K562 (cell line): ENCODE data around the gene TAC3. TPM values are rescaled to one million over a fixed set of nuclear protein-coding genes. Genes with fewer than 3 reads are reported as not detected.
A peak's percentile ranks its signal among the peaks of the same experiment; 100 is the strongest.

Experiments used
- ARID3B ChIP-seq: fragments of 250-450 bp; sonication (Bioruptor Pico); IDR thresholded peaks from 2 replicates; pipeline ENCODE4 v1.4.0; 2020; ENCODE audit warnings: borderline replicate concordance
- CHD4 ChIP-seq: fragments of 200-600 bp; sonication (generic); IDR thresholded peaks from 3 replicates; pipeline ENCODE4 v1.6.1; 2012; ENCODE audit warnings: low read depth, mild to moderate bottlenecking, mixed read lengths, low read length, inconsistent platforms; ENCODE audit not compliant: insufficient read depth, insufficient replicate concordance, poor library complexity, severe bottlenecking
- CTBP1 ChIP-seq: fragments of 450-650 bp; IDR thresholded peaks from 2 replicates; pipeline ENCODE4 v1.6.1; 2016; ENCODE audit warnings: borderline replicate concordance
- DIDO1 ChIP-seq: fragments of 450-650 bp; IDR thresholded peaks from 2 replicates; pipeline ENCODE4 v1.6.1; 2016; ENCODE audit warnings: low read depth, missing biosample characterization, missing genetic modification characterization
- ESRRA ChIP-seq: fragments of 450-650 bp; IDR thresholded peaks from 2 replicates; pipeline ENCODE4 v1.6.1; 2014; ENCODE audit warnings: low read depth, mild to moderate bottlenecking, moderate library complexity, borderline replicate concordance
- HDGF ChIP-seq: fragments of 450-650 bp; IDR thresholded peaks from 2 replicates; pipeline ENCODE4 v1.6.1; 2016
- MEIS2 ChIP-seq: fragments of 450-650 bp; IDR thresholded peaks from 2 replicates; pipeline ENCODE4 v1.6.1; 2014; ENCODE audit warnings: mild to moderate bottlenecking; ENCODE audit not compliant: partially characterized antibody
- NFE2L1 ChIP-seq: fragments of 450-650 bp; IDR thresholded peaks from 2 replicates; pipeline ENCODE4 v1.6.1; 2016; ENCODE audit warnings: missing genetic modification characterization, low read depth, mild to moderate bottlenecking, missing compliant biosample characterization, moderate library complexity, borderline replicate concordance
- NFIC ChIP-seq: fragments of 450-650 bp; IDR thresholded peaks from 2 replicates; pipeline ENCODE4 v1.6.1; 2017; ENCODE audit warnings: mild to moderate bottlenecking, inconsistent platforms
- SREBF1 ChIP-seq: fragments of 150-350 bp; IDR thresholded peaks from 2 replicates; pipeline ENCODE4 v1.6.1; 2014; ENCODE audit warnings: antibody characterized with exemption, low read depth, low read length, borderline replicate concordance
- SRSF3 ChIP-seq: fragments of 200-400 bp; formaldehyde crosslinking; IDR thresholded peaks from 2 replicates; pipeline ENCODE4 v1.6.1; 2016; ENCODE audit warnings: mild to moderate bottlenecking, low read length, moderate library complexity; ENCODE audit not compliant: insufficient read depth
- SRSF7 ChIP-seq: fragments of 200-400 bp; formaldehyde crosslinking; optimal IDR thresholded peaks from 2 replicates; pipeline ENCODE3; 2017; ENCODE audit warnings: mild to moderate bottlenecking, low read depth, low read length
- ZBTB17 ChIP-seq: fragments of 450-650 bp; formaldehyde crosslinking; IDR thresholded peaks from 2 replicates; pipeline ENCODE4 v1.4.0; 2020; ENCODE audit warnings: mild to moderate bottlenecking
- ZBTB40 ChIP-seq, 2 experiments: fragments of 450-650 bp in 1 of 2; sonication (generic) in 1 of 2; formaldehyde crosslinking in 1 of 2; IDR thresholded peaks; 2 replicates each; pipeline versions ENCODE4 v1.7.1 to v1.9.0; 2016 to 2022; ENCODE audit warnings: inconsistent platforms in 1 of 2, mild to moderate bottlenecking in 1 of 2, missing genetic modification reagents in 1 of 2
- polyA plus RNA-seq, 8 experiments: library from polyadenylated mRNA; depleted of rRNA in 4 of 8; stranded (reverse) in 5 of 8; unstranded in 3 of 8; fragments of >200 nt; fragmentation: Nextera tagmentation in 2 of 8; fragmentation: Illumina TruSeq in 1 of 8; extraction: Ambion mirVana in 2 of 8; extraction: Trizol in 1 of 8; gene quantifications; 2 replicates each; pipeline versions ENCODE4 v1.2.1 to v1.2.3, GENCODE V29; 2011 to 2014; ENCODE audit warnings: inconsistent platforms in 1 of 8, missing spikeins in 1 of 8
- total RNA-seq, 7 experiments: library from RNA; depleted of rRNA in 6 of 7; stranded (reverse); fragments of >200 nt in 6 of 7; fragmentation: Illumina TruSeq in 2 of 7; extraction: Trizol in 2 of 7; gene quantifications; 2 replicates each; pipeline versions ENCODE4 v1.2.1 to v1.2.3, GENCODE V29; 2011 to 2021; ENCODE audit warnings: low replicate concordance in 1 of 7
- TF ChIP-seq, protein P1 (sequence below): sonication (generic); formaldehyde crosslinking; IDR thresholded peaks from 2 replicates; pipeline ENCODE4 v1.8.0; 2022; ENCODE audit warnings: mild to moderate bottlenecking, missing genetic modification reagents

Gene TAC3
- total and polyA plus RNA-seq, 9 of the 15 experiments (the other 6 are each of a cell fraction or from before 2014, with no cell fraction given): 0.29 to 2.8 (median 1.4) TPM

DNA sequence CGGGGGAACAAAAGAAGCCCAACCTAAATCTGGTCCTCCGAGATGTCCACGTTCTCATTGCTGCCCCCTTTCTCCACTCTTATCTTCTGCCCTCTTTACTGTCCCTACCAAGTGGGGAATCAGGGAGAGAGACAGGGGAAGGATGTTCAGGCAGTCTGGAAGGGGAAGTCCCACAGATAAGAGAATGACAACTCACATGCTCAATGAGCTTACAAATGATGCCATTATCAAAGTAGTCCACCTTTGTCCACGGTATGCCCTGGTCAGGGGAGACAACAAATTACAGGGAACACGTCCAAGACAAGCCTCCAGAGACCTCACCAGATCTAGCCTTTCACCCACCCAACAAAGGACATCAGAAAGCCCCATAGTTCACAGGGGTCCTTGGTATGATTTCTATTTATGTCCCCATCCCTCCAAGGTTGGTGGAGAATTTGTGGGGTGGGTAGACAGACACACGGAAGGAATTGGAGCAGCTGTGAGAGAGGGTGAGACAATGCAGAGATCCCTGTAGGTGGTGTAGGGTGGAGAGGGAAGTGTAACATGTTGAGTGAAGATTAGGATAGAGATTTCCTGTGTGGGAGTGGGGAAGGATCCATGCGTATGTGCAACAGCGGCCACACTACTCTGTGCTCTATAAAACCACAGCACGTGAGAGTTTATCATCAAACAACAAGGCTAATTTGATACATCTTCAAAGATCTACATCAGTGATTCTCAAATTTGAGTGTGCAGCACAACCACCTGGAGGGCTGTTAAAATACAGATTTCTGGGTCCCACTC is 22.9 kb upstream of the TAC3 start (continued):
- TF ChIP-seq ARID3B (CRISPR knock-in tag): no peak
- no peak for TF ChIP-seq ZBTB17 (CRISPR knock-in tag)
- peak; percentile 89 for TF ChIP-seq CTBP1
- TF ChIP-seq NFIC: peak; percentile 85
- no peak for TF ChIP-seq CHD4
- TF ChIP-seq ESRRA: no peak
- TF ChIP-seq ZBTB40 (IDR thresholded peaks at IDR 0.05): no peak
- TF ChIP-seq ZBTB40 (CRISPR knock-in tag; IDR thresholded peaks at IDR 0.05): no peak
- TF ChIP-seq SRSF7: no peak
- no peak for TF ChIP-seq HDGF
- no peak for TF ChIP-seq SRSF3
- TF ChIP-seq DIDO1: no peak
- TF ChIP-seq NFE2L1: no peak
- TF ChIP-seq SREBF1: no peak
- TF ChIP-seq, protein P1, sequence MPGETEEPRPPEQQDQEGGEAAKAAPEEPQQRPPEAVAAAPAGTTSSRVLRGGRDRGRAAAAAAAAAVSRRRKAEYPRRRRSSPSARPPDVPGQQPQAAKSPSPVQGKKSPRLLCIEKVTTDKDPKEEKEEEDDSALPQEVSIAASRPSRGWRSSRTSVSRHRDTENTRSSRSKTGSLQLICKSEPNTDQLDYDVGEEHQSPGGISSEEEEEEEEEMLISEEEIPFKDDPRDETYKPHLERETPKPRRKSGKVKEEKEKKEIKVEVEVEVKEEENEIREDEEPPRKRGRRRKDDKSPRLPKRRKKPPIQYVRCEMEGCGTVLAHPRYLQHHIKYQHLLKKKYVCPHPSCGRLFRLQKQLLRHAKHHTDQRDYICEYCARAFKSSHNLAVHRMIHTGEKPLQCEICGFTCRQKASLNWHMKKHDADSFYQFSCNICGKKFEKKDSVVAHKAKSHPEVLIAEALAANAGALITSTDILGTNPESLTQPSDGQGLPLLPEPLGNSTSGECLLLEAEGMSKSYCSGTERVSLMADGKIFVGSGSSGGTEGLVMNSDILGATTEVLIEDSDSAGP (CRISPR knock-in tag): no peak
- TF ChIP-seq MEIS2: peak; percentile 56
